DND-41 (cell line): Measurements from ENCODE around the gene MED23.

Experiments used
- EZH2 ChIP-seq: IDR thresholded peaks from 3 replicates; pipeline ENCODE4 v1.6.1; 2012; ENCODE audit warnings: borderline replicate concordance, low read depth, mild to moderate bottlenecking, moderate library complexity, low read length, inconsistent platforms; ENCODE audit not compliant: severe bottlenecking
- TF ChIP-seq, protein P1 (sequence below): IDR thresholded peaks from 2 replicates; pipeline ENCODE4 v1.5.1; 2012; ENCODE audit warnings: borderline replicate concordance, low read length, moderate library complexity, mild to moderate bottlenecking; ENCODE audit not compliant: poor library complexity, severe bottlenecking; ENCODE audit errors: extremely low read depth

DNA sequence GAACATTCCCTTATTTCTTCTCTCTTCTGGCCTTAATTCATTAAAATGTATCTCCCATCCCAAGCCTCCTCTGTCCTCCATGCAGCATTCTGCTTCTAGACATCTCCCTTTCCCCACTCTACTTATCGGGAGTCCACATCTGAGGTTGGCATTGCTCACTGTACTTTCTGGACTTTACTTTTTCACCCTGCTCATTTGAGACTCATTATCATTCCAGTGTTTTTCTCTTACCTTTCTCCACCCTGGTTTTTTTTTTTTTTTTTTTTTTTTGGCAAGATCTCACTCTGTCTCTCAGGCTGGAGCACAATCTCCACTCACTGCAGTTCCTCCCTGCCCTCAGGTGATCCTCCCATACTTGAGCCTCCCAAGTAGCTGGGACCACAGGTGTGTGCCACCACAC, 13.5 kb upstream of the MED23 start:
- no peak for TF ChIP-seq EZH2
- TF ChIP-seq, protein P1, sequence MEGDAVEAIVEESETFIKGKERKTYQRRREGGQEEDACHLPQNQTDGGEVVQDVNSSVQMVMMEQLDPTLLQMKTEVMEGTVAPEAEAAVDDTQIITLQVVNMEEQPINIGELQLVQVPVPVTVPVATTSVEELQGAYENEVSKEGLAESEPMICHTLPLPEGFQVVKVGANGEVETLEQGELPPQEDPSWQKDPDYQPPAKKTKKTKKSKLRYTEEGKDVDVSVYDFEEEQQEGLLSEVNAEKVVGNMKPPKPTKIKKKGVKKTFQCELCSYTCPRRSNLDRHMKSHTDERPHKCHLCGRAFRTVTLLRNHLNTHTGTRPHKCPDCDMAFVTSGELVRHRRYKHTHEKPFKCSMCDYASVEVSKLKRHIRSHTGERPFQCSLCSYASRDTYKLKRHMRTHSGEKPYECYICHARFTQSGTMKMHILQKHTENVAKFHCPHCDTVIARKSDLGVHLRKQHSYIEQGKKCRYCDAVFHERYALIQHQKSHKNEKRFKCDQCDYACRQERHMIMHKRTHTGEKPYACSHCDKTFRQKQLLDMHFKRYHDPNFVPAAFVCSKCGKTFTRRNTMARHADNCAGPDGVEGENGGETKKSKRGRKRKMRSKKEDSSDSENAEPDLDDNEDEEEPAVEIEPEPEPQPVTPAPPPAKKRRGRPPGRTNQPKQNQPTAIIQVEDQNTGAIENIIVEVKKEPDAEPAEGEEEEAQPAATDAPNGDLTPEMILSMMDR: no peak
